Astrocyte (in vitro differentiated cells and primary cell): Measurements from ENCODE around the gene MSX2. TPM values are rescaled to one million over a fixed set of nuclear protein-coding genes. Genes with fewer than 3 reads are reported as not detected.

Experiments
- DNase-seq: peaks from one replicate; pipeline ENCODE4 v3.0.0-alpha.2; 2010; ENCODE audit warnings: low read depth
- FAIRE-seq: peaks from 2 replicates; lab custom pipeline; 2011; peaks lifted over from hg19 to GRCh38; lab: Jason Lieb, UNC
- H2AFZ ChIP-seq: 2 replicates; pipeline ENCODE4 v1.6.0; 2012; ENCODE audit warnings: low read depth, low read length, inconsistent platforms
- H3K27ac ChIP-seq: 2 replicates; pipeline ENCODE4 v1.5.1; 2011; ENCODE audit warnings: low read depth, low read length, inconsistent platforms
- H3K27me3 ChIP-seq: 2 replicates; pipeline ENCODE4 v1.6.0; 2011; ENCODE audit warnings: low read length, inconsistent platforms; ENCODE audit not compliant: insufficient read depth
- H3K36me3 ChIP-seq: 2 replicates; pipeline ENCODE4 v1.5.1; 2011; ENCODE audit warnings: low read length, inconsistent platforms; ENCODE audit not compliant: insufficient read depth
- H3K4me1 ChIP-seq: 2 replicates; pipeline ENCODE4 v1.5.1; 2011; ENCODE audit warnings: low read length, inconsistent platforms; ENCODE audit not compliant: insufficient read depth
- H3K4me2 ChIP-seq: 2 replicates; pipeline ENCODE4 v1.6.0; 2012; ENCODE audit warnings: low read length, inconsistent platforms
- H3K4me3 ChIP-seq: 2 replicates; pipeline ENCODE4 v1.5.1; 2011; ENCODE audit warnings: low read depth, mild to moderate bottlenecking, low read length, inconsistent platforms; ENCODE audit not compliant: insufficient read depth
- H3K79me2 ChIP-seq: 2 replicates; pipeline ENCODE4 v1.6.0; 2012; ENCODE audit warnings: mild to moderate bottlenecking, low read length, inconsistent platforms; ENCODE audit not compliant: insufficient read depth
- H3K9ac ChIP-seq: 2 replicates; pipeline ENCODE4 v1.6.0; 2012; ENCODE audit warnings: mild to moderate bottlenecking, low read length, inconsistent platforms
- H3K9me3 ChIP-seq: 2 replicates; pipeline ENCODE4 v1.5.1; 2012; ENCODE audit warnings: low read depth, mild to moderate bottlenecking, low read length, inconsistent platforms; ENCODE audit not compliant: insufficient read depth
- H4K20me1 ChIP-seq: 2 replicates; pipeline ENCODE4 v1.6.0; 2012; ENCODE audit warnings: low read length, inconsistent platforms; ENCODE audit not compliant: insufficient read depth
- H3K27ac Mint-ChIP-seq: one replicate; pipeline ENCODE4 v1.8.0; 2021; ENCODE audit warnings: mild to moderate bottlenecking, mixed read lengths; ENCODE audit not compliant: unreplicated experiment
- H3K27me3 Mint-ChIP-seq: one replicate; pipeline ENCODE4 v1.8.0; 2021; ENCODE audit warnings: low read depth, mixed read lengths; ENCODE audit not compliant: unreplicated experiment
- H3K36me3 Mint-ChIP-seq: one replicate; pipeline ENCODE4 v1.8.0; 2021; ENCODE audit warnings: low read depth, mixed read lengths; ENCODE audit not compliant: unreplicated experiment
- H3K4me1 Mint-ChIP-seq: one replicate; pipeline ENCODE4 v1.8.0; 2021; ENCODE audit warnings: low read depth, mixed read lengths; ENCODE audit not compliant: unreplicated experiment
- H3K4me3 Mint-ChIP-seq: one replicate; pipeline ENCODE4 v1.8.0; 2021; ENCODE audit warnings: mild to moderate bottlenecking, moderate library complexity, mixed read lengths; ENCODE audit not compliant: unreplicated experiment
- H3K9me3 Mint-ChIP-seq: one replicate; pipeline ENCODE4 v1.8.0; 2021; ENCODE audit warnings: mild to moderate bottlenecking, mixed read lengths; ENCODE audit not compliant: unreplicated experiment
- EZH2 ChIP-seq: IDR thresholded peaks from 2 replicates; pipeline ENCODE4 v1.6.1; 2012; ENCODE audit warnings: mild to moderate bottlenecking, low read length, inconsistent platforms; ENCODE audit not compliant: insufficient read depth
- total RNA-seq: library from RNA; stranded (reverse); gene quantifications from 2 replicates; pipeline ENCODE4 v1.2.1, GENCODE V29; 2021
- TF ChIP-seq, protein P1 (sequence below): IDR thresholded peaks from 2 replicates; pipeline ENCODE4 v1.5.1; 2011; ENCODE audit warnings: low read depth, mild to moderate bottlenecking, inconsistent platforms, low read length, moderate library complexity; ENCODE audit not compliant: insufficient read depth

MSX2 gene
- total RNA-seq, 1 donor from 2014 or later, result 12.0 TPM

DNA sequence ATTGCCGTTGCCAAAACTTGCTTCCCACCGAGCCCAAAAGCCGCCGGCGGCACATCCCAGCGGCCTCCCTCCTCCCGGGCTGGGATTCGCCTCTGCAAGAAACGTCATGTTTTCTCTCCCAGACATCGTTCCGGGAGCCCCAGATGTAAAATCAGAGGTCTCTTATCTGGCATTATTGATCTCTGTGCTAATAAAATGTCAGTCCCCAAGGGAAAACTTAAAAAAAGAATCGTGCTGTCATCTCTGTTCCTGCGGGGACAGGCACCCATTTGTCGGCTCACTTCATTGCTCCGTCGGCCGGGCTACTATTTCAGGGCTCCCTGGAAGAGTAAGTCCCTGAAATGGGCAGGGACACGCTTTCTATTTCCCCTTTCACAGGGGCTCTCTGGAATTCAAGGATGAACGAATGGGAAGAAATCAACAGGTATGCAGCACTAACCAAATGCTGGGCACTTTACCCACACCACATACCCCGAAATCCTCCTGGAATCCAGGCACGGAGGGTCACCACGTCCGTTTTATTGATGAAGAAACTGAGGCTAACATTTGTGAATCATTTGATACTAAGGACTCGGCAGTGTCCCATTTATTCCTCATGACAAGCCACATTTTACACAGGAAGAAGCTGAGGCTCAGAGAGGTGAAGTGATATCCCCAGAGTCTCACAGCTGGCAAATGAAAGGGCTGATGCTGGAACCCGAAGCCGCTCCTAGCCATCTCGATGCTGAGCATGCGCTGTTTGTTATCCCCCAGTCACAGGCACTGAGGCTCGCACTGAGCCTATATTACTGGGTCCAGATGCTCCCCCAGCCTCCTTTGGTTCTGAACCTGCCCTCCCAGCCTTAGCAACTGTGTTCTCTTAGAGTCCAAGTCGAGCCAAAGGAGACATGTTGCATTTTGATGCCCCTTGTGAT, 35.7 kb upstream of the MSX2 start:
- H2AFZ ChIP-seq, result no peak overlapping the region

DNA sequence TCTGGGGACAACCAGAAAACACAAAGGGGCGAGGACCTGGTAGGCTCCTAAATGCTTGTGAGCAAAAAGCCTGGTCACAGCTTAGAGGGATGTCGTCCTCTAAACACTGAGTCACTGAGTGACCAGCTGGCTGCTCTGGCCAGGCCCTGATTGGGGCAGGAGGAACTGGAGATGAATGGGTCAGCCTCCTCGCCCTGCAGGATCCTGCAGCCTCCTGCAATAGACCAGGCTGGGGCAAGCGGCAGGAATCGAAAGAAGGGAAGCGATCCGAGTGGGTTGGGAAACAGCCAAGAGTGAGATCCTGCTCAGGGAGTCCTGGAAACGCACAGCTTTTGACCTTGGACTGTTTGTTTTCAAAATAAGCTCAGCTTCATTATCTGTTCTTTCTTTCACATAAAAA, 34.1 kb upstream of the MSX2 start:
- Histone ChIP-seq H3K9me3 (no peaks in the 10 kb centered on the region), H3K36me3 (no peaks in the 10 kb centered on the region), H3K27me3 (peaks cover 50% of the 10 kb centered on the region), H3K4me2 (peak overlapping the region; percentile 56), H3K9ac (no peak overlapping the region), H2AFZ (peak overlapping the region; percentile 26), H3K4me3 (no peak overlapping the region), H3K27ac (no peak overlapping the region), H4K20me1 (no peaks in the 10 kb centered on the region), H3K79me2 (no peaks in the 10 kb centered on the region), H3K4me1 (no peaks in the 10 kb centered on the region)
- Mint-ChIP-seq H3K27me3 (peaks cover 77% of the 10 kb centered on the region), H3K36me3 (no peaks in the 10 kb centered on the region), H3K4me3 (no peak overlapping the region), H3K4me1 (peaks cover 1% of the 10 kb centered on the region), H3K9me3 (no peaks in the 10 kb centered on the region), H3K27ac (no peak overlapping the region)
- TF ChIP-seq EZH2, result no peak
- TF ChIP-seq, protein P1, sequence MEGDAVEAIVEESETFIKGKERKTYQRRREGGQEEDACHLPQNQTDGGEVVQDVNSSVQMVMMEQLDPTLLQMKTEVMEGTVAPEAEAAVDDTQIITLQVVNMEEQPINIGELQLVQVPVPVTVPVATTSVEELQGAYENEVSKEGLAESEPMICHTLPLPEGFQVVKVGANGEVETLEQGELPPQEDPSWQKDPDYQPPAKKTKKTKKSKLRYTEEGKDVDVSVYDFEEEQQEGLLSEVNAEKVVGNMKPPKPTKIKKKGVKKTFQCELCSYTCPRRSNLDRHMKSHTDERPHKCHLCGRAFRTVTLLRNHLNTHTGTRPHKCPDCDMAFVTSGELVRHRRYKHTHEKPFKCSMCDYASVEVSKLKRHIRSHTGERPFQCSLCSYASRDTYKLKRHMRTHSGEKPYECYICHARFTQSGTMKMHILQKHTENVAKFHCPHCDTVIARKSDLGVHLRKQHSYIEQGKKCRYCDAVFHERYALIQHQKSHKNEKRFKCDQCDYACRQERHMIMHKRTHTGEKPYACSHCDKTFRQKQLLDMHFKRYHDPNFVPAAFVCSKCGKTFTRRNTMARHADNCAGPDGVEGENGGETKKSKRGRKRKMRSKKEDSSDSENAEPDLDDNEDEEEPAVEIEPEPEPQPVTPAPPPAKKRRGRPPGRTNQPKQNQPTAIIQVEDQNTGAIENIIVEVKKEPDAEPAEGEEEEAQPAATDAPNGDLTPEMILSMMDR, result no peak
- DNase-seq, result no peak
- no peak for FAIRE-seq

More for the DNA sequence above, 35.7 kb upstream of the MSX2 start:
- H3K9me3 Mint-ChIP-seq, result no peaks in the 10 kb centered on the region
- TF ChIP-seq, protein P1, result no peak
- peak; percentile 85 for TF ChIP-seq EZH2
- peaks cover 1% of the 10 kb centered on the region for H3K4me1 Mint-ChIP-seq
- Histone ChIP-seq H3K27ac (no peak overlapping the region), H4K20me1 (no peaks in the 10 kb centered on the region), H3K9me3 (no peaks in the 10 kb centered on the region), H3K9ac (no peak overlapping the region), H3K36me3 (no peaks in the 10 kb centered on the region), H3K4me2 (peak overlapping the region; percentile 48), H3K27me3 (peaks cover 45% of the 10 kb centered on the region), H3K79me2 (no peaks in the 10 kb centered on the region), H3K4me3 (no peak overlapping the region), H3K4me1 (no peaks in the 10 kb centered on the region)
- peaks cover 63% of the 10 kb centered on the region for H3K27me3 Mint-ChIP-seq
- FAIRE-seq (no peak), DNase-seq (no peak)
- peak overlapping the region; percentile 60 for H3K4me3 Mint-ChIP-seq
- H3K27ac Mint-ChIP-seq, result no peak overlapping the region
- H3K36me3 Mint-ChIP-seq, result no peaks in the 10 kb centered on the region

DNA sequence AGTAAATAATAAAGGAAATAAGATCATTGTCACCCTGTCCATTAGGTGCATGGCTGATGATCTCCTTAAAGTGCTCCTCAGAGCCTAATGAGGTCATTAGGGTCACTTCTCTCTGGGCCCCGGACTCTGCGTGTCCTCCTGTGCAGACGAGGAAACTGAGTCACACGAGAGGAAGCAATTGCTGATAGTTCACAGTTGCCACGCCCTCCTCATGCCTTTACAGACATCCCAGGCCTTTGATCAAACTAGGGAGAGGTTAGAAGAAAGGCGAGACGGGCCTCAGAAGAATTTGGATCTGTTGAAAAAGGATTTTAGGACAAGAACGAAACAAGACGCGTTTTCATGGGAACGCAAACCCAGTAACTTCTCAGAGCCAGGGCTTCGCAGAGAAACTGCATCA, 32.0 kb upstream of the MSX2 start:
- FAIRE-seq (no peak), DNase-seq (no peak)
- Histone ChIP-seq H3K9me3 (no peaks in the 10 kb centered on the region), H4K20me1 (no peaks in the 10 kb centered on the region), H3K79me2 (no peaks in the 10 kb centered on the region), H3K36me3 (no peaks in the 10 kb centered on the region), H3K9ac (no peak overlapping the region), H2AFZ (no peak overlapping the region), H3K27me3 (peaks cover 53% of the 10 kb centered on the region), H3K27ac (no peak overlapping the region), H3K4me2 (peak overlapping the region; percentile 63), H3K4me1 (no peaks in the 10 kb centered on the region), H3K4me3 (no peak overlapping the region)
- H3K36me3 Mint-ChIP-seq, result no peaks in the 10 kb centered on the region
- TF ChIP-seq EZH2, result no peak
- TF ChIP-seq, protein P1, result no peak
- peaks cover 1% of the 10 kb centered on the region for H3K4me1 Mint-ChIP-seq
- H3K9me3 Mint-ChIP-seq, result no peaks in the 10 kb centered on the region
- peaks cover 75% of the 10 kb centered on the region for H3K27me3 Mint-ChIP-seq
- H3K4me3 Mint-ChIP-seq, result no peak overlapping the region
- no peak overlapping the region for H3K27ac Mint-ChIP-seq
